ENCODE measurements around the gene RASL10B. TPM values are rescaled to one million over a fixed set of nuclear protein-coding genes. Genes with fewer than 3 reads are reported as not detected.

The RASL10B gene
- polyA plus RNA-seq, 1 donor from 2014 or later, result 10.7 TPM

- H3K9ac ChIP-seq (ENCODE audit: low read length), result no peak overlapping the region
- H3K36me3 ChIP-seq (ENCODE audit: insufficient read depth, low read length), result no peaks in the 10 kb centered on the region
- H3K4me3 ChIP-seq (ENCODE audit: low read length), result no peak overlapping the region
- no peaks in the 10 kb centered on the region for H3K9me2 ChIP-seq (ENCODE audit: insufficient read depth, low read length)
- no peak overlapping the region for H3K4me2 ChIP-seq (ENCODE audit: low read length)
- no peaks in the 10 kb centered on the region for H4K20me1 ChIP-seq (ENCODE audit: insufficient read depth)
- H3K9me3 ChIP-seq (ENCODE audit: low read length), result no peaks in the 10 kb centered on the region
- H3K79me2 ChIP-seq (replicated peaks; ENCODE audit: insufficient read depth, low read length), result no peaks in the 10 kb centered on the region
- H3K27ac ChIP-seq (ENCODE audit: low read length), result no peak overlapping the region
- no peak for TF ChIP-seq EZH2 (IDR thresholded peaks at IDR 0.05; ENCODE audit: borderline replicate concordance, insufficient read depth, low read length, poor library complexity, severe bottlenecking)
- TF ChIP-seq REST (IDR thresholded peaks at IDR 0.05; ENCODE audit: borderline replicate concordance), result no peak
- TF ChIP-seq MXI1 (conservative IDR thresholded peaks at IDR 0.05; ENCODE audit: poor library complexity, severe bottlenecking), result no peak
- TF ChIP-seq RAD21 (conservative IDR thresholded peaks at IDR 0.05), result no peak
- no peak for TF ChIP-seq TAF1 (IDR thresholded peaks at IDR 0.05; ENCODE audit: low read depth)
- TF ChIP-seq EP300 (conservative IDR thresholded peaks at IDR 0.05; ENCODE audit: poor library complexity, severe bottlenecking), result no peak
- no peak for TF ChIP-seq POLR2AphosphoS5 (IDR thresholded peaks at IDR 0.05)
- TF ChIP-seq SMC3 (conservative IDR thresholded peaks at IDR 0.05; ENCODE audit: poor library complexity), result no peak
- TF ChIP-seq, protein P1, sequence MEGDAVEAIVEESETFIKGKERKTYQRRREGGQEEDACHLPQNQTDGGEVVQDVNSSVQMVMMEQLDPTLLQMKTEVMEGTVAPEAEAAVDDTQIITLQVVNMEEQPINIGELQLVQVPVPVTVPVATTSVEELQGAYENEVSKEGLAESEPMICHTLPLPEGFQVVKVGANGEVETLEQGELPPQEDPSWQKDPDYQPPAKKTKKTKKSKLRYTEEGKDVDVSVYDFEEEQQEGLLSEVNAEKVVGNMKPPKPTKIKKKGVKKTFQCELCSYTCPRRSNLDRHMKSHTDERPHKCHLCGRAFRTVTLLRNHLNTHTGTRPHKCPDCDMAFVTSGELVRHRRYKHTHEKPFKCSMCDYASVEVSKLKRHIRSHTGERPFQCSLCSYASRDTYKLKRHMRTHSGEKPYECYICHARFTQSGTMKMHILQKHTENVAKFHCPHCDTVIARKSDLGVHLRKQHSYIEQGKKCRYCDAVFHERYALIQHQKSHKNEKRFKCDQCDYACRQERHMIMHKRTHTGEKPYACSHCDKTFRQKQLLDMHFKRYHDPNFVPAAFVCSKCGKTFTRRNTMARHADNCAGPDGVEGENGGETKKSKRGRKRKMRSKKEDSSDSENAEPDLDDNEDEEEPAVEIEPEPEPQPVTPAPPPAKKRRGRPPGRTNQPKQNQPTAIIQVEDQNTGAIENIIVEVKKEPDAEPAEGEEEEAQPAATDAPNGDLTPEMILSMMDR (IDR thresholded peaks at IDR 0.05; ENCODE audit: poor library complexity, severe bottlenecking), result no peak
- H3F3A ChIP-seq (ENCODE audit: insufficient read depth, low read length, poor library complexity, severe bottlenecking), result no peaks in the 10 kb centered on the region
- no peaks in the 10 kb centered on the region for H3K27me3 ChIP-seq (ENCODE audit: insufficient read depth, low read depth, low read length)
- H2AFZ ChIP-seq (ENCODE audit: low read depth, low read length), result no peak overlapping the region
Measured at GRCh38 chr17:35773129-35773528, 41.7 kb downstream of the RASL10B start.

DNA sequence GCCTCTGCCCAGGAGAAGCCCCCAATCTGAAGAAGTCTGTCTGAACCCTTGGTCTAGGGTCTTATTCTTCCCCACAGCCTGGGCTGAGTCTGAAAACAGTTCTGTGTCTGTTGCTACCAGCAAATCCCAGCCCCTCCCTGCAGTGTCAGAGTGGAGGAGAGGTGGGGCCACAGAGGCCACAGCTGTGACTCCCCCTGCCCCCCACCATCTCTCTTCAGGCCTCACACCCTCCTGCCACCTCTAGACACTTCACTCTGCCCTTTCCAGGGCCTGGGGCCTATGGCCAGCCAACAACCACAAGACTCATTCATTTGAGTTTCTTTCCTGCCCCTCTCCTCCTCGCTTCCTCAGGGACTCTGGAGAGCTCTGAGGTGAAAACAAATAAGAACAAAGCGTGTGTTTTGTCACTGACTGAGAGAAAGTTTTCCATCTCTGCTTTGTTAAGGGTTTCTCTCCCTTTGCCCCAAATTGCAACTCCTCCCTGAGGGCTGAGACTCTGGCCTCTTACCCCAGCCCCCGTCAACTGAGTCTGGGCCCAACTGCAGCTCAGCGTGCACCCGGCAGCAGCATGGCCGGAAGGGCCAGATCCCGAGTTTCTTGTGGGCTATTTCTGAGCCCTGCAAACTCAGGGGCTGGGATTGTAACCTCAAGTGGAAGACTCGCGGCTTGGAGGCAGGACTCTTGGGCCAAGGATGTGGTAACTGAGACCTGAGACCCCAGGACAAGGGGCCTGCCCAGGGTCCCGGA is 42.4 kb downstream of the RASL10B start:
- Histone ChIP-seq H3K79me2 (replicated peaks; ENCODE audit: insufficient read depth, low read length) (no peaks in the 10 kb centered on the region), H3K27ac (ENCODE audit: low read length) (no peak overlapping the region), H4K20me1 (ENCODE audit: insufficient read depth) (no peaks in the 10 kb centered on the region), H3K9ac (ENCODE audit: low read length) (no peak overlapping the region), H3K27me3 (ENCODE audit: insufficient read depth, low read depth, low read length) (no peaks in the 10 kb centered on the region), H3K9me3 (ENCODE audit: low read length) (no peaks in the 10 kb centered on the region), H3K4me3 (ENCODE audit: low read length) (no peak overlapping the region), H3F3A (ENCODE audit: insufficient read depth, low read length, poor library complexity, severe bottlenecking) (no peaks in the 10 kb centered on the region), H3K36me3 (ENCODE audit: insufficient read depth, low read length) (no peaks in the 10 kb centered on the region), H3K9me2 (ENCODE audit: insufficient read depth, low read length) (no peaks in the 10 kb centered on the region), H3K4me2 (ENCODE audit: low read length) (no peak overlapping the region), H2AFZ (ENCODE audit: low read depth, low read length) (no peak overlapping the region)
- no peak for TF ChIP-seq EP300 (conservative IDR thresholded peaks at IDR 0.05; ENCODE audit: poor library complexity, severe bottlenecking)
- TF ChIP-seq, protein P1 (IDR thresholded peaks at IDR 0.05; ENCODE audit: poor library complexity, severe bottlenecking), result no peak
- TF ChIP-seq TAF1 (IDR thresholded peaks at IDR 0.05; ENCODE audit: low read depth), result no peak
- no peak for TF ChIP-seq SMC3 (conservative IDR thresholded peaks at IDR 0.05; ENCODE audit: poor library complexity)
- TF ChIP-seq POLR2AphosphoS5 (IDR thresholded peaks at IDR 0.05), result no peak
- no peak for TF ChIP-seq RAD21 (conservative IDR thresholded peaks at IDR 0.05)

Data from neural cell (in vitro differentiated cells).